Right renal cortex interstitium (tissue), 3 donors: ENCODE results near the gene AGPAT4. TPM values are rescaled to one million over a fixed set of nuclear protein-coding genes. Genes with fewer than 3 reads are reported as not detected.

Source experiments
- DNase-seq, 3 donors: peaks; one replicate each; pipeline ENCODE4 v3.0.0-alpha.2; 2013; ENCODE audit warnings: low read depth in 3 of 3, low spot score in 2 of 3
- polyA plus RNA-seq, 3 donors: library from polyadenylated mRNA; unstranded; fragments of 120-200 nt; gene quantifications; one replicate each; pipeline ENCODE4 v1.2.1, GENCODE V29; 2013; ENCODE audit not compliant: insufficient read length in 3 of 3

Gene AGPAT4
- polyA plus RNA-seq, 3 donors, result 16.3 to 19.4 (median 17.9) TPM

- no peak for DNase-seq
These were observed 188.6 kb downstream of the AGPAT4 start for GRCh38 chr6:161085246-161085645.

GRCh38 chr6:161082215-161082614, 191.6 kb downstream of the AGPAT4 start:
- no peak for DNase-seq

- DNase-seq, result no peak
These were observed 193.4 kb downstream of the AGPAT4 start for GRCh38 chr6:161080263-161080970.
